ENCODE results near the gene STAC.

- TF ChIP-seq CTCF (IDR thresholded peaks at IDR 0.05) (no peak), POLR2A (IDR thresholded peaks at IDR 0.05) (no peak), POLR2AphosphoS5 (IDR thresholded peaks at IDR 0.05) (no peak), EP300 (IDR thresholded peaks at IDR 0.05) (no peak)
These were observed 97.4 kb downstream of the STAC start for GRCh38 chr3:36477655-36478054.

All from stomach (tissue), 4 donors.